Subcutaneous adipose tissue (tissue), 4 donors: Measurements from ENCODE around the gene PRDM11. TPM values are rescaled to one million over a fixed set of nuclear protein-coding genes. Genes with fewer than 3 reads are reported as not detected.

Experiments used
- CTCF ChIP-seq: fragments of 450-650 bp; IDR thresholded peaks from one replicate; pipeline ENCODE4 v1.5.1; 2016; ENCODE audit warnings: low read depth, mild to moderate bottlenecking, control low read depth, antibody characterized with exemption, moderate library complexity
- total RNA-seq, 4 donors: library from RNA; depleted of rRNA; stranded (reverse); fragments of >200 nt; gene quantifications; one replicate each; pipeline ENCODE4 v1.1.0, GENCODE V29; 2016

PRDM11 gene
- total RNA-seq, 4 donors from 2014 or later = 3.9 to 11.3 (median 6.4) TPM

- no peak for TF ChIP-seq CTCF
Observed at GRCh38 chr11:45269678-45270077, 123.2 kb downstream of the PRDM11 start.

- no peak for TF ChIP-seq CTCF
Observed at GRCh38 chr11:45270946-45271716, 124.7 kb downstream of the PRDM11 start.

- no peak for TF ChIP-seq CTCF
Observed at GRCh38 chr11:45272701-45273100, 126.3 kb downstream of the PRDM11 start.

- no peak for TF ChIP-seq CTCF
Observed at GRCh38 chr11:45273509-45273908, 127.1 kb downstream of the PRDM11 start.

GRCh38 chr11:45274206-45274605 is 127.8 kb downstream of the PRDM11 start:
- no peak for TF ChIP-seq CTCF

GRCh38 chr11:45275828-45276227 is 129.4 kb downstream of the PRDM11 start:
- no peak for TF ChIP-seq CTCF

- TF ChIP-seq CTCF = no peak
Observed at GRCh38 chr11:45278714-45279113, 132.3 kb downstream of the PRDM11 start.
